Measurements from ENCODE around the gene SASS6.

Gene SASS6

GRCh38 chr1:100122177-100122576, 10.6 kb downstream of the SASS6 start:
- Histone ChIP-seq H3K9me3 (ENCODE audit: control insufficient read depth in 5 of 5, low read length in 5 of 5) (no peaks in the 10 kb centered on the region), H3K36me3 (ENCODE audit: control insufficient read depth in 5 of 5, insufficient read depth in 5 of 5, low read length in 5 of 5) (peaks cover 0 to 13% (median 5%) of the 10 kb centered on the region in 5 donors), H3K27ac (ENCODE audit: low read depth, low read length) (no peak overlapping the region), H3K9ac (ENCODE audit: low read length in 5 of 5) (no peak overlapping the region), H3K4me1 (ENCODE audit: control insufficient read depth in 5 of 5, insufficient read depth in 5 of 5, low read length in 5 of 5) (no peaks in the 10 kb centered on the region), H3K4me3 (ENCODE audit: low read depth in 1 of 5, low read length in 5 of 5) (no peak overlapping the region), H3K27me3 (ENCODE audit: control insufficient read depth in 5 of 5, insufficient read depth in 4 of 5, low read length in 5 of 5) (no peaks in the 10 kb centered on the region)

GRCh38 chr1:100115524-100115923, 17.2 kb downstream of the SASS6 start:
- Histone ChIP-seq H3K36me3 (ENCODE audit: control insufficient read depth in 5 of 5, insufficient read depth in 5 of 5, low read length in 5 of 5) (peaks cover 0 to 13% (median 5%) of the 10 kb centered on the region in 5 donors), H3K9ac (ENCODE audit: low read length in 5 of 5) (no peak overlapping the region), H3K4me1 (ENCODE audit: control insufficient read depth in 5 of 5, insufficient read depth in 5 of 5, low read length in 5 of 5) (no peaks in the 10 kb centered on the region), H3K9me3 (ENCODE audit: control insufficient read depth in 5 of 5, low read length in 5 of 5) (no peaks in the 10 kb centered on the region), H3K27ac (ENCODE audit: low read depth, low read length) (no peak overlapping the region), H3K4me3 (ENCODE audit: low read depth in 1 of 5, low read length in 5 of 5) (no peak overlapping the region), H3K27me3 (ENCODE audit: control insufficient read depth in 5 of 5, insufficient read depth in 4 of 5, low read length in 5 of 5) (no peaks in the 10 kb centered on the region)

- Histone ChIP-seq H3K4me3 (ENCODE audit: low read depth in 1 of 5, low read length in 5 of 5) (no peak overlapping the region), H3K9me3 (ENCODE audit: control insufficient read depth in 5 of 5, low read length in 5 of 5) (no peaks in the 10 kb centered on the region), H3K4me1 (ENCODE audit: control insufficient read depth in 5 of 5, insufficient read depth in 5 of 5, low read length in 5 of 5) (no peaks in the 10 kb centered on the region), H3K9ac (ENCODE audit: low read length in 5 of 5) (no peak overlapping the region), H3K27ac (ENCODE audit: low read depth, low read length) (no peak overlapping the region), H3K36me3 (ENCODE audit: control insufficient read depth in 5 of 5, insufficient read depth in 5 of 5, low read length in 5 of 5) (peaks cover 0 to 16% (median 4%) of the 10 kb centered on the region in 5 donors), H3K27me3 (ENCODE audit: control insufficient read depth in 5 of 5, insufficient read depth in 4 of 5, low read length in 5 of 5) (no peaks in the 10 kb centered on the region)
Measured at GRCh38 chr1:100109554-100110066, 23.1 kb downstream of the SASS6 start.

GRCh38 chr1:100107696-100108095, 25.0 kb downstream of the SASS6 start:
- no peaks in the 10 kb centered on the region for H3K9me3 ChIP-seq (ENCODE audit: control insufficient read depth in 5 of 5, low read length in 5 of 5)
- H3K9ac ChIP-seq (ENCODE audit: low read length in 5 of 5), result no peak overlapping the region
- H3K36me3 ChIP-seq (ENCODE audit: control insufficient read depth in 5 of 5, insufficient read depth in 5 of 5, low read length in 5 of 5), result peaks cover 7 to 32% (median 14%) of the 10 kb centered on the region in 5 donors
- no peaks in the 10 kb centered on the region for H3K4me1 ChIP-seq (ENCODE audit: control insufficient read depth in 5 of 5, insufficient read depth in 5 of 5, low read length in 5 of 5)
- H3K4me3 ChIP-seq (ENCODE audit: low read depth in 1 of 5, low read length in 5 of 5), result no peak overlapping the region
- H3K27me3 ChIP-seq (ENCODE audit: control insufficient read depth in 5 of 5, insufficient read depth in 4 of 5, low read length in 5 of 5), result no peaks in the 10 kb centered on the region
- H3K27ac ChIP-seq (ENCODE audit: low read depth, low read length), result no peak overlapping the region

GRCh38 chr1:100101564-100101963, 31.2 kb downstream of the SASS6 start:
- H3K9me3 ChIP-seq (ENCODE audit: control insufficient read depth in 5 of 5, low read length in 5 of 5), result no peaks in the 10 kb centered on the region
- H3K4me1 ChIP-seq (ENCODE audit: control insufficient read depth in 5 of 5, insufficient read depth in 5 of 5, low read length in 5 of 5), result no peaks in the 10 kb centered on the region
- H3K27me3 ChIP-seq (ENCODE audit: control insufficient read depth in 5 of 5, insufficient read depth in 4 of 5, low read length in 5 of 5), result no peaks in the 10 kb centered on the region
- no peak overlapping the region for H3K27ac ChIP-seq (ENCODE audit: low read depth, low read length)
- H3K9ac ChIP-seq (ENCODE audit: low read length in 5 of 5), result no peak overlapping the region
- H3K4me3 ChIP-seq (ENCODE audit: low read depth in 1 of 5, low read length in 5 of 5), result no peak overlapping the region
- H3K36me3 ChIP-seq (ENCODE audit: control insufficient read depth in 5 of 5, insufficient read depth in 5 of 5, low read length in 5 of 5), result peaks cover 12 to 42% (median 13%) of the 10 kb centered on the region in 5 donors

- H3K4me3 ChIP-seq (ENCODE audit: low read depth in 1 of 5, low read length in 5 of 5), result no peak overlapping the region
- no peaks in the 10 kb centered on the region for H3K27me3 ChIP-seq (ENCODE audit: control insufficient read depth in 5 of 5, insufficient read depth in 4 of 5, low read length in 5 of 5)
- no peak overlapping the region for H3K9ac ChIP-seq (ENCODE audit: low read length in 5 of 5)
- H3K36me3 ChIP-seq (ENCODE audit: control insufficient read depth in 5 of 5, insufficient read depth in 5 of 5, low read length in 5 of 5), result peaks cover 9 to 35% (median 12%) of the 10 kb centered on the region in 5 donors
- H3K9me3 ChIP-seq (ENCODE audit: control insufficient read depth in 5 of 5, low read length in 5 of 5), result peaks cover 0 to 1% (median 0%) of the 10 kb centered on the region in 5 donors
- H3K27ac ChIP-seq (ENCODE audit: low read depth, low read length), result no peak overlapping the region
- H3K4me1 ChIP-seq (ENCODE audit: control insufficient read depth in 5 of 5, insufficient read depth in 5 of 5, low read length in 5 of 5), result no peaks in the 10 kb centered on the region
Measured at GRCh38 chr1:100100202-100100601, 32.5 kb downstream of the SASS6 start.

GRCh38 chr1:100090471-100090870, 42.3 kb downstream of the SASS6 start:
- peaks cover 0 to 4% (median 0%) of the 10 kb centered on the region in 5 donors for H3K9me3 ChIP-seq (ENCODE audit: control insufficient read depth in 5 of 5, low read length in 5 of 5)
- no peak overlapping the region for H3K4me3 ChIP-seq (ENCODE audit: low read depth in 1 of 5, low read length in 5 of 5)
- H3K4me1 ChIP-seq (ENCODE audit: control insufficient read depth in 5 of 5, insufficient read depth in 5 of 5, low read length in 5 of 5), result peaks cover 0 to 9% (median 0%) of the 10 kb centered on the region in 5 donors
- no peak overlapping the region for H3K27ac ChIP-seq (ENCODE audit: low read depth, low read length)
- no peak overlapping the region for H3K9ac ChIP-seq (ENCODE audit: low read length in 5 of 5)
- H3K36me3 ChIP-seq (ENCODE audit: control insufficient read depth in 5 of 5, insufficient read depth in 5 of 5, low read length in 5 of 5), result peaks cover 0 to 12% (median 4%) of the 10 kb centered on the region in 5 donors
- no peaks in the 10 kb centered on the region for H3K27me3 ChIP-seq (ENCODE audit: control insufficient read depth in 5 of 5, insufficient read depth in 4 of 5, low read length in 5 of 5)

- Histone ChIP-seq H3K27me3 (ENCODE audit: control insufficient read depth in 5 of 5, insufficient read depth in 4 of 5, low read length in 5 of 5) (no peaks in the 10 kb centered on the region), H3K4me1 (ENCODE audit: control insufficient read depth in 5 of 5, insufficient read depth in 5 of 5, low read length in 5 of 5) (peaks cover 0 to 9% (median 0%) of the 10 kb centered on the region in 5 donors), H3K27ac (ENCODE audit: low read depth, low read length) (no peak overlapping the region), H3K36me3 (ENCODE audit: control insufficient read depth in 5 of 5, insufficient read depth in 5 of 5, low read length in 5 of 5) (peaks cover 0 to 9% (median 4%) of the 10 kb centered on the region in 5 donors), H3K9ac (ENCODE audit: low read length in 5 of 5) (no peak overlapping the region), H3K4me3 (ENCODE audit: low read depth in 1 of 5, low read length in 5 of 5) (no peak overlapping the region), H3K9me3 (ENCODE audit: control insufficient read depth in 5 of 5, low read length in 5 of 5) (no peaks in the 10 kb centered on the region)
Measured at GRCh38 chr1:100089082-100089481, 43.6 kb downstream of the SASS6 start.

- Histone ChIP-seq H3K27ac (ENCODE audit: low read depth, low read length) (no peak overlapping the region), H3K36me3 (ENCODE audit: control insufficient read depth in 5 of 5, insufficient read depth in 5 of 5, low read length in 5 of 5) (peaks cover 2 to 6% (median 5%) of the 10 kb centered on the region in 5 donors), H3K4me3 (ENCODE audit: low read depth in 1 of 5, low read length in 5 of 5) (no peak overlapping the region), H3K9me3 (ENCODE audit: control insufficient read depth in 5 of 5, low read length in 5 of 5) (no peaks in the 10 kb centered on the region), H3K9ac (ENCODE audit: low read length in 5 of 5) (no peak overlapping the region), H3K4me1 (ENCODE audit: control insufficient read depth in 5 of 5, insufficient read depth in 5 of 5, low read length in 5 of 5) (peaks cover 0 to 9% (median 0%) of the 10 kb centered on the region in 5 donors), H3K27me3 (ENCODE audit: control insufficient read depth in 5 of 5, insufficient read depth in 4 of 5, low read length in 5 of 5) (no peaks in the 10 kb centered on the region)
Measured at GRCh38 chr1:100087396-100087795, 45.3 kb downstream of the SASS6 start.

GRCh38 chr1:100080331-100080730, 52.4 kb downstream of the SASS6 start:
- Histone ChIP-seq H3K4me1 (ENCODE audit: control insufficient read depth in 5 of 5, insufficient read depth in 5 of 5, low read length in 5 of 5) (peaks cover 0 to 12% (median 0%) of the 10 kb centered on the region in 5 donors), H3K9ac (ENCODE audit: low read length in 5 of 5) (no peak overlapping the region), H3K4me3 (ENCODE audit: low read depth in 1 of 5, low read length in 5 of 5) (no peak overlapping the region), H3K36me3 (ENCODE audit: control insufficient read depth in 5 of 5, insufficient read depth in 5 of 5, low read length in 5 of 5) (peaks cover 32 to 40% (median 36%) of the 10 kb centered on the region in 5 donors), H3K27me3 (ENCODE audit: control insufficient read depth in 5 of 5, insufficient read depth in 4 of 5, low read length in 5 of 5) (no peaks in the 10 kb centered on the region), H3K9me3 (ENCODE audit: control insufficient read depth in 5 of 5, low read length in 5 of 5) (no peaks in the 10 kb centered on the region), H3K27ac (ENCODE audit: low read depth, low read length) (no peak overlapping the region)

Measured in subcutaneous abdominal adipose tissue (tissue), 5 donors.